KMS-11 (cell line): ENCODE measurements around the gene PDE4D.

Experiments
- H2AFZ ChIP-seq: fragments of 200-600 bp; sonication (generic); 2 replicates; pipeline ENCODE4 v1.6.1; 2016; ENCODE audit warnings: antibody characterized with exemption, mixed run types, low read depth
- H3K27ac ChIP-seq: fragments of 200-600 bp; sonication (generic); 2 replicates; pipeline ENCODE4 v1.6.1; 2016; ENCODE audit warnings: mild to moderate bottlenecking, mixed run types
- H3K27me3 ChIP-seq: fragments of 200-600 bp; sonication (generic); 2 replicates; pipeline ENCODE4 v1.6.1; 2017; ENCODE audit warnings: mild to moderate bottlenecking, low read depth, mixed run types, moderate library complexity; ENCODE audit not compliant: insufficient read depth
- H3K36me3 ChIP-seq: fragments of 200-600 bp; sonication (generic); 2 replicates; pipeline ENCODE4 v1.6.1; 2017; ENCODE audit warnings: mild to moderate bottlenecking, mixed run types; ENCODE audit not compliant: insufficient read depth
- H3K4me1 ChIP-seq: fragments of 200-600 bp; sonication (generic); 2 replicates; pipeline ENCODE4 v1.6.1; 2016; ENCODE audit warnings: mild to moderate bottlenecking, low read depth, mixed run types; ENCODE audit not compliant: poor library complexity, severe bottlenecking
- H3K4me2 ChIP-seq: fragments of 200-600 bp; sonication (generic); 2 replicates; pipeline ENCODE4 v1.7.0; 2016; ENCODE audit warnings: mild to moderate bottlenecking, mixed run types
- H3K4me3 ChIP-seq: fragments of 200-600 bp; sonication (generic); IDR thresholded peaks from 2 replicates; pipeline ENCODE4 v1.6.1; 2017; ENCODE audit warnings: low read depth, low read length, mixed read lengths; ENCODE audit not compliant: insufficient read depth
- H3K79me2 ChIP-seq: fragments of 200-600 bp; sonication (generic); 2 replicates; pipeline ENCODE4 v1.6.1; 2016; ENCODE audit warnings: low read depth, mixed run types; ENCODE audit not compliant: insufficient read depth
- H3K9ac ChIP-seq: fragments of 200-600 bp; sonication (generic); 2 replicates; pipeline ENCODE4 v1.6.1; 2016; ENCODE audit warnings: mild to moderate bottlenecking, mixed run types
- H4K20me1 ChIP-seq: fragments of 200-600 bp; sonication (generic); 2 replicates; pipeline ENCODE4 v1.6.1; 2016; ENCODE audit warnings: mild to moderate bottlenecking, mixed run types; ENCODE audit not compliant: insufficient read depth
- TF ChIP-seq, protein P1 (sequence below): fragments of 200-600 bp; sonication (generic); conservative IDR thresholded peaks from 2 replicates; pipeline ENCODE4 v1.6.1; 2017; ENCODE audit warnings: low read depth, mild to moderate bottlenecking, antibody characterized with exemption, low read length, moderate library complexity, mixed read lengths

The PDE4D gene

DNA sequence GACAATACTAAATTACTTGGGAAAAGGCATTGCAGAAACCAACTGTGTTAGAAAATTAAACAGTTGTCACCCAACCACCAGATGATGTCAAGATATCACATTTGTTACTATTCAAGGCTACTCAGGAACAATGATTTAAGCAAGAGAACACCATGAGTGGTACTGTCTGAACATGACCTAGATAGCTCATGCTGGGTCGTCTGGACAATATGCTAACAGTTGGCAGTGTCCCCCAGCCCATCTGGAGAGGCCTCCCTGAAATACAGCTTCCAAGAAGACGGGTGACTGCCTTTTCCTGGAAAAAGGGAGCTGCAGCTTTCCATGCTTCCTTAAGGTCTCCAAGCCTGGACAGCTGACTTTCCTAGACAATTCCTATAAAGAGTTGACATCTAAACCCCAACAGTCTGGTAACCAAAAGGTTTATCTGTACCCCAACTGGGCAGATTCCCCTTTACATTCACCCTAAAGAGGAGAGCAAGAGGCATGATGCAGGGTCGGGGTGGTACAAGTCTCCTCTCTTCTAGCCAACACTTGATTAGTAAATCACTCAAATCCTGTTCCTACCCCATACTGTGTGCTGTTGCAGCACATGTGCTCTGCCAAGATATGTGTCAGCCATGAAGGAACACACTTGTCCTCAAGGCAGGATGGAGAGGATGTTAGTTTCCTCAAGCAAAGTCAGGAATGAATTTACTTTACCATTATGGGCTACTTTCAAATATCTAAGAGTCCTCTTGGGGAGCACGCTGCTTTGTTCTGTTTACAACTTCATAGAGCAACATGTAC is 433.0 kb downstream of the PDE4D start:
- Histone ChIP-seq H3K4me1 (peaks cover 2% of the 10 kb centered on the region), H3K9ac (no peak overlapping the region), H4K20me1 (no peaks in the 10 kb centered on the region), H3K36me3 (no peaks in the 10 kb centered on the region), H3K27ac (no peak overlapping the region), H3K27me3 (no peaks in the 10 kb centered on the region; the same call in 1 of the 2 replicates), H2AFZ (no peak overlapping the region), H3K79me2 (no peaks in the 10 kb centered on the region), H3K4me2 (no peak overlapping the region), H3K4me3 (no peak overlapping the region)
- TF ChIP-seq, protein P1, sequence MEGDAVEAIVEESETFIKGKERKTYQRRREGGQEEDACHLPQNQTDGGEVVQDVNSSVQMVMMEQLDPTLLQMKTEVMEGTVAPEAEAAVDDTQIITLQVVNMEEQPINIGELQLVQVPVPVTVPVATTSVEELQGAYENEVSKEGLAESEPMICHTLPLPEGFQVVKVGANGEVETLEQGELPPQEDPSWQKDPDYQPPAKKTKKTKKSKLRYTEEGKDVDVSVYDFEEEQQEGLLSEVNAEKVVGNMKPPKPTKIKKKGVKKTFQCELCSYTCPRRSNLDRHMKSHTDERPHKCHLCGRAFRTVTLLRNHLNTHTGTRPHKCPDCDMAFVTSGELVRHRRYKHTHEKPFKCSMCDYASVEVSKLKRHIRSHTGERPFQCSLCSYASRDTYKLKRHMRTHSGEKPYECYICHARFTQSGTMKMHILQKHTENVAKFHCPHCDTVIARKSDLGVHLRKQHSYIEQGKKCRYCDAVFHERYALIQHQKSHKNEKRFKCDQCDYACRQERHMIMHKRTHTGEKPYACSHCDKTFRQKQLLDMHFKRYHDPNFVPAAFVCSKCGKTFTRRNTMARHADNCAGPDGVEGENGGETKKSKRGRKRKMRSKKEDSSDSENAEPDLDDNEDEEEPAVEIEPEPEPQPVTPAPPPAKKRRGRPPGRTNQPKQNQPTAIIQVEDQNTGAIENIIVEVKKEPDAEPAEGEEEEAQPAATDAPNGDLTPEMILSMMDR = no peak

GRCh38 chr5:59458966-59459729 is 434.4 kb downstream of the PDE4D start:
- Histone ChIP-seq H4K20me1 (no peaks in the 10 kb centered on the region), H3K4me2 (no peak overlapping the region), H2AFZ (no peak overlapping the region), H3K27ac (no peak overlapping the region), H3K27me3 (no peaks in the 10 kb centered on the region), H3K9ac (no peak overlapping the region), H3K36me3 (no peaks in the 10 kb centered on the region), H3K4me3 (no peak overlapping the region), H3K4me1 (no peaks in the 10 kb centered on the region), H3K79me2 (no peaks in the 10 kb centered on the region)
- TF ChIP-seq, protein P1 = no peak

DNA sequence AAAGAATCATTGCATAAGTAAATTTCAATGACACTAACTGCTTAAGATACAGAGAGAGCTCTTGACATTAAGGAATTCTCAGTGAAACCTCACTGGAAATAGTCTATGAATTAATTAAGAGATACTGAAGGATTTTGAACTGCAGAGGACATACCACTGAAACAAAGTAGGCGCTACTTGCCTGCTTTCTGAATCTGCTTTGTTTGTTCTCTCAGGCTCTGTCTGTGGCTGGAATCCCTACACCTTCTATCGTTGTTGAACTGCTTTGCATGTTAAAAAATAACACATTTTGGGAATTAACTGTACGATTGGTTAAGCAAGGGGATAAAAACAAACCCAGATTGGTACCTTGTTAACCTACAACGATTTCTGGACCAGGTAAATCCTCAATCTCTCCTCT is 435.2 kb downstream of the PDE4D start:
- TF ChIP-seq, protein P1 = no peak
- H3K27me3 ChIP-seq = no peaks in the 10 kb centered on the region
- H3K4me2 ChIP-seq = no peak overlapping the region
- no peak overlapping the region for H3K9ac ChIP-seq
- H3K27ac ChIP-seq = no peak overlapping the region
- H3K36me3 ChIP-seq = no peaks in the 10 kb centered on the region
- H2AFZ ChIP-seq = no peak overlapping the region
- no peaks in the 10 kb centered on the region for H3K79me2 ChIP-seq
- no peaks in the 10 kb centered on the region for H4K20me1 ChIP-seq
- no peak overlapping the region for H3K4me3 ChIP-seq
- H3K4me1 ChIP-seq = no peaks in the 10 kb centered on the region

GRCh38 chr5:59449905-59450644 is 443.5 kb downstream of the PDE4D start:
- Histone ChIP-seq H3K4me1 (no peaks in the 10 kb centered on the region), H3K4me2 (no peak overlapping the region), H3K9ac (no peak overlapping the region), H3K27ac (no peak overlapping the region), H3K4me3 (no peak overlapping the region), H3K36me3 (no peaks in the 10 kb centered on the region), H4K20me1 (no peaks in the 10 kb centered on the region), H3K79me2 (no peaks in the 10 kb centered on the region), H2AFZ (no peak overlapping the region), H3K27me3 (no peaks in the 10 kb centered on the region)
- TF ChIP-seq, protein P1 = 0 out of 2 replicates have a peak, but pooled peaks have one; percentile 23
